Suprapubic skin (tissue), 4 donors: ENCODE measurements around the gene SSH3.
A peak's percentile ranks its signal among the peaks of the same experiment; 100 is the strongest.

Source experiments
- CTCF ChIP-seq, 2 donors: fragments of 200-600 bp in 1 of 2; fragments of 450-650 bp in 1 of 2; sonication (generic) in 1 of 2; IDR thresholded peaks; one replicate each; pipeline ENCODE4 v1.5.1; 2016 to 2019; ENCODE audit warnings: antibody characterized with exemption in 2 of 2, mild to moderate bottlenecking in 1 of 2, moderate library complexity in 1 of 2
- EP300 ChIP-seq: sonication (generic); formaldehyde crosslinking; IDR thresholded peaks from one replicate; pipeline ENCODE4 v1.6.1; 2017; ENCODE audit warnings: antibody characterized with exemption
- POLR2AphosphoS5 ChIP-seq, 3 donors: sonication (generic); formaldehyde crosslinking; IDR thresholded peaks; one replicate each; pipeline ENCODE4 v1.6.1; 2017; ENCODE audit warnings: antibody characterized with exemption in 3 of 3

- TF ChIP-seq CTCF (IDR thresholded peaks at IDR 0.05), result peak; percentile 35 to 45
- TF ChIP-seq POLR2AphosphoS5 (IDR thresholded peaks at IDR 0.05), result peak in 2 of 3 donors; percentile 77 to 91
- TF ChIP-seq EP300, result no peak
Measured at GRCh38 chr11:67288452-67289225, 14.7 kb upstream of the SSH3 start.
